HG03558 (cell line): Measurements from ENCODE around the gene NUP93.
"Not testable (repeated sequence)": the region's sequence is repeated elsewhere in the genome, so short reads cannot be mapped to it uniquely, and the experiment has no call there.

ENCODE experiments used
- ATAC-seq: cut with Tn5 transposase; IDR thresholded peaks from one replicate; pipeline ENCODE4 v1.9.1; 2021; ENCODE audit warnings: moderate number of reproducible peaks; ENCODE audit not compliant: unreplicated experiment; ENCODE audit errors: extremely low read depth

Gene NUP93

GRCh38 chr16:56708525-56709442 lies 21.1 kb upstream of the NUP93 start:
- no peak for ATAC-seq

GRCh38 chr16:56709443-56710040 lies 20.4 kb upstream of the NUP93 start:
- ATAC-seq, result no peak

- ATAC-seq, result no peak
These were observed 19.7 kb upstream of the NUP93 start for GRCh38 chr16:56710181-56710737.

GRCh38 chr16:56711862-56712261 lies 18.1 kb upstream of the NUP93 start:
- ATAC-seq, result no peak

- no peak for ATAC-seq
These were observed 16.1 kb upstream of the NUP93 start for GRCh38 chr16:56713794-56714193.

- ATAC-seq, result no peak
These were observed 14.8 kb upstream of the NUP93 start for GRCh38 chr16:56715126-56715525.

GRCh38 chr16:56716761-56717160 lies 13.2 kb upstream of the NUP93 start:
- ATAC-seq, result no peak

- ATAC-seq, result not testable (repeated sequence)
These were observed 12.4 kb upstream of the NUP93 start for GRCh38 chr16:56717532-56717931.

- ATAC-seq, result no peak
These were observed 7.6 kb upstream of the NUP93 start for GRCh38 chr16:56722200-56722842.

GRCh38 chr16:56724191-56724590 lies 5.7 kb upstream of the NUP93 start:
- ATAC-seq, result no peak

GRCh38 chr16:56726283-56726682 lies 3.6 kb upstream of the NUP93 start:
- ATAC-seq, result no peak

GRCh38 chr16:56726926-56727325 lies 3.0 kb upstream of the NUP93 start:
- no peak for ATAC-seq

GRCh38 chr16:56728027-56728426 lies 1.9 kb upstream of the NUP93 start:
- no peak for ATAC-seq

GRCh38 chr16:56728980-56729734 lies 772 bp upstream of the NUP93 start:
- ATAC-seq, result no peak

GRCh38 chr16:56732366-56732765 lies 2.4 kb downstream of the NUP93 start:
- peak; percentile 47 for ATAC-seq

- no peak for ATAC-seq
These were observed 2.9 kb downstream of the NUP93 start for GRCh38 chr16:56732832-56733231.

- no peak for ATAC-seq
These were observed 4.5 kb downstream of the NUP93 start for GRCh38 chr16:56734429-56734828.

GRCh38 chr16:56736476-56736875 lies 6.5 kb downstream of the NUP93 start:
- no peak for ATAC-seq

- ATAC-seq, result no peak
These were observed 7.6 kb downstream of the NUP93 start for GRCh38 chr16:56737539-56737938.

- ATAC-seq, result no peak
These were observed 8.3 kb downstream of the NUP93 start for GRCh38 chr16:56738221-56738620.
